LoVo (cell line): ENCODE data around the gene ABHD18.
"Not testable (repeated sequence)": the region's sequence is repeated elsewhere in the genome, so short reads cannot be mapped to it uniquely, and the experiment has no call there.

Source experiments
- DNase-seq: peaks from one replicate; pipeline ENCODE4 v3.0.0-alpha.2; 2016; ENCODE audit warnings: low spot score

The ABHD18 gene

GRCh38 chr4:127993151-127993550 lies 27.9 kb downstream of the ABHD18 start:
- DNase-seq, result no peak

GRCh38 chr4:127995776-127996175 lies 30.6 kb downstream of the ABHD18 start:
- no peak for DNase-seq

- DNase-seq, result not testable (repeated sequence)
Observed at GRCh38 chr4:127996521-127996920, 31.3 kb downstream of the ABHD18 start.

DNA sequence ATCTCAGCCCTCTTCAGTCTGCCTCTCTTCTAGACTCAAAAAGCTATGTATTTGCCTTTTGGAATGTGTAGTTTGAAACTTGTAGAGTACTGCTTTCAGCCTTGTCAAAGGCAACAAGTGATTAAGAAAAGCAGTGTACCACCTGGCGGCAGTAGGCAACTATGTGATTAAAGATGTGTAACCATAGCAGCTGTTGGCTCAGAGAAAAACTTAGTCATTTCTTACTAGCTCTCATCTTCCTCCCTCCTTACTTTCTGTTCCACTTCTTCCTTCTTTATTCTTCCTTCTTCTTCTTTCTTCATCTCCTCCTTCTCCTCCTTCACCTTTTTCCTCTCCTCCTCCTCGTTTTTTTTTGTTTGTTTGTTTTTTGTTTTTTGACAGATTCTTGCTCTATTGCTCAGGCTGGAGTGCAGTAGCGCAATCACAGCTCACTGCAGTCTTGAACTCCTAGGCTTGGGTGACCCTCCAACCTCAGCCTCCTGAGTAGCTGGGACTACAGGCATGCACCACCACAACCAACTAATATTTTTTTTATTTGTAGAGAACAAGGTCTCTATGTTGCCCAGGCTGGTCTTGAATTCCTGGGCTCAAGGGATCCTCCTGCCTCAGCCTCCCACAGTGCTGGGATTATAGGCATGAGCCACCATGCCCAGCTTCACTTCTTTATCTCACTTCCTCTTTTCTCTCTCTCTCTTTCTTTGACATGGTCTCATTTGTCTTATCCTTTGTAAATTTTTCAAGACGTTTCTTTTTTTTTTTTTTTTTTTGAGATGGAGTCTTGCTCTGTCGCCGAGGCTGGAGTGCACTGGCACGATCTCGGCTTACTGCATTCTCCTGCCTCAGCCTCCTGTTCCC lies 32.6 kb downstream of the ABHD18 start:
- no peak for DNase-seq

- no peak for DNase-seq
Observed at GRCh38 chr4:128006592-128006991, 41.4 kb downstream of the ABHD18 start.

- DNase-seq, result no peak
Observed at GRCh38 chr4:128009428-128009827, 44.2 kb downstream of the ABHD18 start.

DNA sequence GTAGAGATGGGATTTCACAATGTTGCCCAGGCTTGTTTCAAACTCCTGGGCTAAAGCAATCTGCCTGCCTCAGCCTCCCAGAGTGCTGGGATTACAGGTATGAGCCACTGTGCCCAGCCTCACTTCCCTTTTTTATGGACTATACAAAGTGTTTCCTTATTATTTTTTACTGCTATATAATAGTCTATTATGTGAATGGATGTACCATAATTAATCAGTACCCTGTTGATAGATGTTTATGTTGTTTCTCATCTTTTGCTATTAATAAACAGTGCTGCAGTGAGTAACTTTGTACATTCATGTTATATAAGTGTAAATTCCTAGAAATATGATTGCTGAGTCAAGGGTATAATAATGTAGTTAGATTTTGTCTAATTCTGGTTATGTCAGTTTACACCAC lies 60.1 kb downstream of the ABHD18 start:
- no peak for DNase-seq

GRCh38 chr4:128029907-128030306 lies 64.7 kb downstream of the ABHD18 start:
- DNase-seq, result no peak

DNA sequence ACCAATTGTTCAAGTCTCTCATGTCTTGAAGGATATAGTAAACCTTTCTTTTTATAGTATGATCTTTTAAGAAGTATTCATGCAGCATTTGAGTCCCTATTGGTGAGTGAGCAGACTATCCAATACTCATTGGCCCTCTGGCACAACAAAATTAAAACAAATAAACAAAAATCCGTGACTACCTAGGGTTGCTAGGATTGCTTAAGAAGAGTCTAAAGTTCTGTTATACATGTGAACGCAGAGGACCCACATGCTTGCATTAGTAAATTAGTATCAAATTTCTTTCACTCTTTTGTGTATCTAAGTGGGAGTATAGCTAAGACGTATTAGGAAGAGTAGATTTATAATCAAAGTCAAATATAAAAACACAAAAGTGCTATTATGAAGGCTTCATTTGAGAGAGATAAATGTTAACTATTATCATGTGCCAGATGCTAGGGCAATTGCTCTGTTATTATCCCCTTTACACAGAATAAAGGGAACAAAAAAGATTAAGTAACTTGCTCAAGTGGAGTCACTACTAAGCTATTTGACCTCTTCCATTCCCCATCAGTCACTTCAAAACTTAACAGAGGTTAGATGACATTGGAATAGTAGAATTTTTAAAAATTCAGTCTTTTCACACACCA lies 66.7 kb downstream of the ABHD18 start:
- no peak for DNase-seq

GRCh38 chr4:128039568-128039967 lies 74.4 kb downstream of the ABHD18 start:
- no peak for DNase-seq

DNA sequence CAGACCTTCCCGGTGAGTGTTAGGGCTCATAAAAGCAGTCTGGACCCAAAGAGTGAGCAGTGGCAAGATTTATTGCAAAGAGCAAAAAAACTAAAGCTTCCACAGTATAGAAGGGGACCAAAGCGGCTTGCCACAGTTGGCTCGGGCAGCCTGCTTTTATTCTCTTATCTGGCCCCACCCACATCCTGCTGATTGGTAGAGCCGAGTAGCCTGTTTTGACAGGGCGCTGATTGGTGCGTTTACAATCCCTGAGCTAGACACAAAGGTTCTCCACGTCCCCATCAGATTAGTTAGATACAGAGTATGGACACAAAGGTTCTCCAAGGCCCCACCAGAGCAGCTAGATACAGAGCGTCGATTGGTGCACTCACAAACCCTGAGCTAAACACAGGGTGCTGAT lies 81.8 kb downstream of the ABHD18 start:
- DNase-seq, result not testable (repeated sequence)

- not testable (repeated sequence) for DNase-seq
Observed at GRCh38 chr4:128047514-128047913, 82.3 kb downstream of the ABHD18 start.

DNA sequence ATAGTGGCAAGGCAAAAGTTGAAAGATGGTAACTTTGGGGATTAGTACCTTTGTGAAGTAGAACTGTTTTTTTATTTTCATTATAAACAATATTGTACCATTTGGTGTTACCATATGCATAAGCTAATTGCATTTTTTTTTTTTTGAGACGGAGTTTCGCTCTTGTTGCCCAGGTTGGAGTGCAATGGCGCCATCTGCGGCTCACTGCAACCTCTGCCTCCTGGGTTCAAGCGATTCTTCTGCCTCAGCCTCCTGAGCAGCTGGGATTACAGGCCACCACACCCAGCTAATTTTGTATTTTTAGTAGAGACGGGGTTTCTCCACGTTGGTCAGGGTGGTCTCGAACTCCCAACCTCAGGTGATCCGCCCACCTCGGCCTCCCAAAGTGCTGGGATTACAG lies 86.0 kb downstream of the ABHD18 start:
- DNase-seq, result not testable (repeated sequence)

DNA sequence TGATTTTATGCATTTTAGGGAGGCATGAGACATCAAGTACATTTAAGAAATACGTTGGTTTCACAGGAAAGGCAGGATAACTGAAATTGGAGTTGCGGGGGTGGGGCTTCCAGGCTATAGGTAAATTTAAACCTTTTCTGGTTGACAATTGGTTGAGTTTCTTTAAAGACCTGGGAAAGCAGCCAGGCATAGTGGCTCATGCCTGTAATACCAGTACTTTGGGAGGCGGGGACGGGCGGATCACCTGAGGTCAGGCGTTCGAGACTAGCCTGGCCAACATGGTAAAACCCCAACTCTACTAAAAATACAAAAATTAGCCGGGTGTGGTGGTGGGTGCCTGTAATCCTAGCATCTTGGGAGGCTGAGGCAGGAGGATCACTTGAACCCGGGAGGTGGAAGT lies 89.7 kb downstream of the ABHD18 start:
- not testable (repeated sequence) for DNase-seq

- DNase-seq, result not testable (repeated sequence)
Observed at GRCh38 chr4:128055441-128056206, 90.4 kb downstream of the ABHD18 start.

GRCh38 chr4:128056396-128056795 lies 91.2 kb downstream of the ABHD18 start:
- no peak for DNase-seq

DNA sequence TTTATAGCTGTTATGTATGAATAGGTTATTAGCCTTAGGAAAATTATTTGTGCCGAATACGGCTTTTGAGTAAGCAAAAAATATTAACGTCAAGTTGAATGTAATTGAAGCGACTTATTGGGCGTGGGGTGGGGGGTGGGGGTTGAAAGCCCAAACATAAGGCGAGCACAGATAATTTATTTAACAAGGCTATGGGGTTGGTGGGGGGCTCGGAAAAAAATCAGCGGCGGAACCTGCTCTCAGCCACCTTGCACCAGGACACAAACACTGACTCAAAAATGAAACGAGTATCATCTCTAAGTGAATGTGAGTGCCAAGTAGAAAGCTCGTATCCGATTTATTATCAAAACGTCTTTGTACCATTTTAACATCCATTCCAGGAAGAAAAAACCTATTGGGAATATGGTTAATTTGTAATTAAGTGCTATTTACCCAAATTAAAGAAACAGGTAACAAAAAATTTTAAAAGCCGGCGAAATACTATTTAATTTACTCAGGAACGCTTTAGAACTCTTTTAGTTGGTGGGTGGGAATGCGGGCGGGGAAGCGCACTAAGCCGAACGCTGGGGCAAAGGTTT lies 95.0 kb downstream of the ABHD18 start:
- no peak for DNase-seq

GRCh38 chr4:128060699-128061565 lies 95.7 kb downstream of the ABHD18 start, which contains the start of gene LARP1B:
LARP1B (plus strand) TSS chr4:128061312; CDS start chr4:128074952, 13,640 bp downstream.
- peak; percentile 95 for DNase-seq

DNA sequence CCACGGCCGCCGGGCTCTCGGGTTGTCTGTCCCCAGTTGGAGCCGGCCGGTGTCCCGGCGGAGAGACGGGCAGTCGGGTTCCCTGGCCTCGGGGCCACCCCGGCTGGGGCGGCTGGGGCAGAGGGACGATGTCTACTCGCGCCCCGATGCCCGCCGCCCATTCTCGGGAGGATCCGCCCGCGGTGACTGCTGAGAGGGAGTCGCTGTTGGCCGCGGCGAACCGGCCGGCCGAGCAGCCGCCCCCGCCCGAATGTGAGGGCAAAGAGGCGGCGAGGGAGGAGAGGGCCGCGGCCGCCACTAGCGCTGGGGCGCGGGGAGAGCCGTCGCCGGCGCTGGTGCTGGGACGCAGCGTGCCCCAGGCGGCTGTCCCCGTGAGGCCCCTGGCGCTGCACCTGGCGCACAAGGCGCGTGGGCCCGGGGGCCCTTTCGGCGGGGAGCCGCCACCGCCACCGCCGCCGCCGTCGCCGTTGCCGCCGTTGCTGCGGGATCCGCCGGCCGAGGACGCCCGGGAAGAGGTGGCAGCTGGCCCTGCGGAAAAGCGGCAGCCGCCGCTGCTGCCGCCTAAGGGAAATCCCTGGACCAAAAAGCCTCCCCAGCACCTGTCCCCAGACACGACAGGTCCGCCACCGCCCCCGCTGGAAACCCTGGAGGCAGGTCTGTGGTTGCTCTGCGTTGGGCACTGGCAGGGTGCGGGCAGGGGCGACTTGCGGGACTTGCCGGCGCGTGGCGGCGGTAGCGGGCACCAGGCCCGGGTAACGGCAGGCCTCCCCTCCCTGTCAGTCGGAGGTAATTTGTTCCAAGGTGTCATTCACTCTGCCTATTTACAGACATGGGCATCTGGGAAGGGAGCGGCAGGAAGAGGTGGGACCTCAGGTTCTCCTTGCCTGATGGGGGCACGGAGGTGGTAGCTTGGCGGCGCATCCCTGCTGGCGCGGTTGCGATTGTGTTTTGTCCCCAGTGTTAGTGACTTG lies 96.6 kb downstream of the ABHD18 start:
- DNase-seq, result peak; percentile 72

- DNase-seq, result not testable (repeated sequence)
Observed at GRCh38 chr4:128066453-128066820, 101.2 kb downstream of the ABHD18 start.
